ENCODE measurements around the gene GNGT1. TPM values are rescaled to one million over a fixed set of nuclear protein-coding genes. Genes with fewer than 3 reads are reported as not detected.
A peak's percentile ranks its signal among the peaks of the same experiment; 100 is the strongest.

GNGT1 gene
- polyA plus RNA-seq, 1 donor from 2014 or later, result not detected

DNA sequence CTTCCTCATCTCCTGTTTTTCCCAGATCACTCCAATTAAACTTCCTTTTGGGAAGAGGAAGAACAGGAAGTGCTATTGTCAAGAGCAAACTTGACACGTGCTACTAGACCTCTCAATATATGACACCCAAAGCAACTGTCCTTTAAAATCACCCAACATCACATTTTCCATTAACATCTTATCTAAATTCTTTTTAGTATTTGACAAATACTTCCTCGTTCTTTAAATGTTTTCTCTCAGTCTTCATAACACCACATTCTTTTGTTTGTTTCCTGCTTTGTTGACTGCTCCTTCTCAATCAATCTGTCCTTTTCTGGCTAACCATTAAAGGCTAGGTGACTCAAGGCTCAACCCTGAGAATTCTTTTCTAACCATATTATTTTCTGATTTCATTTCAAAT is 8.7 kb upstream of the GNGT1 start:
- Histone ChIP-seq H3K9me2 (ENCODE audit: insufficient read depth, low read length) (no peaks in the 10 kb centered on the region), H3K9ac (ENCODE audit: low read length) (no peak overlapping the region), H3K36me3 (ENCODE audit: insufficient read depth, low read length) (no peaks in the 10 kb centered on the region), H3K4me2 (ENCODE audit: low read length) (no peak overlapping the region), H3K27me3 (ENCODE audit: insufficient read depth, low read depth, low read length) (no peaks in the 10 kb centered on the region), H3F3A (ENCODE audit: insufficient read depth, low read length, poor library complexity, severe bottlenecking) (no peaks in the 10 kb centered on the region), H2AFZ (ENCODE audit: low read depth, low read length) (no peak overlapping the region), H4K20me1 (ENCODE audit: insufficient read depth) (no peaks in the 10 kb centered on the region), H3K4me3 (ENCODE audit: low read length) (no peak overlapping the region), H3K27ac (ENCODE audit: low read length) (no peak overlapping the region), H3K9me3 (ENCODE audit: low read length) (no peaks in the 10 kb centered on the region), H3K79me2 (replicated peaks; ENCODE audit: insufficient read depth, low read length) (no peaks in the 10 kb centered on the region)
- TF ChIP-seq SMC3 (conservative IDR thresholded peaks at IDR 0.05; ENCODE audit: poor library complexity), result no peak
- no peak for TF ChIP-seq REST (IDR thresholded peaks at IDR 0.05; ENCODE audit: borderline replicate concordance)
- TF ChIP-seq EZH2 (IDR thresholded peaks at IDR 0.05; ENCODE audit: borderline replicate concordance, insufficient read depth, low read length, poor library complexity, severe bottlenecking), result no peak
- no peak for TF ChIP-seq TAF1 (IDR thresholded peaks at IDR 0.05; ENCODE audit: low read depth)
- TF ChIP-seq, protein P1, sequence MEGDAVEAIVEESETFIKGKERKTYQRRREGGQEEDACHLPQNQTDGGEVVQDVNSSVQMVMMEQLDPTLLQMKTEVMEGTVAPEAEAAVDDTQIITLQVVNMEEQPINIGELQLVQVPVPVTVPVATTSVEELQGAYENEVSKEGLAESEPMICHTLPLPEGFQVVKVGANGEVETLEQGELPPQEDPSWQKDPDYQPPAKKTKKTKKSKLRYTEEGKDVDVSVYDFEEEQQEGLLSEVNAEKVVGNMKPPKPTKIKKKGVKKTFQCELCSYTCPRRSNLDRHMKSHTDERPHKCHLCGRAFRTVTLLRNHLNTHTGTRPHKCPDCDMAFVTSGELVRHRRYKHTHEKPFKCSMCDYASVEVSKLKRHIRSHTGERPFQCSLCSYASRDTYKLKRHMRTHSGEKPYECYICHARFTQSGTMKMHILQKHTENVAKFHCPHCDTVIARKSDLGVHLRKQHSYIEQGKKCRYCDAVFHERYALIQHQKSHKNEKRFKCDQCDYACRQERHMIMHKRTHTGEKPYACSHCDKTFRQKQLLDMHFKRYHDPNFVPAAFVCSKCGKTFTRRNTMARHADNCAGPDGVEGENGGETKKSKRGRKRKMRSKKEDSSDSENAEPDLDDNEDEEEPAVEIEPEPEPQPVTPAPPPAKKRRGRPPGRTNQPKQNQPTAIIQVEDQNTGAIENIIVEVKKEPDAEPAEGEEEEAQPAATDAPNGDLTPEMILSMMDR (IDR thresholded peaks at IDR 0.05; ENCODE audit: poor library complexity, severe bottlenecking), result no peak
- no peak for TF ChIP-seq RAD21 (conservative IDR thresholded peaks at IDR 0.05)
- TF ChIP-seq EP300 (conservative IDR thresholded peaks at IDR 0.05; ENCODE audit: poor library complexity, severe bottlenecking), result no peak
- no peak for TF ChIP-seq POLR2AphosphoS5 (IDR thresholded peaks at IDR 0.05)
- TF ChIP-seq MXI1 (conservative IDR thresholded peaks at IDR 0.05; ENCODE audit: poor library complexity, severe bottlenecking), result no peak

GRCh38 chr7:93902777-93903423 is 3.5 kb upstream of the GNGT1 start:
- Histone ChIP-seq H4K20me1 (ENCODE audit: insufficient read depth) (no peaks in the 10 kb centered on the region), H3K36me3 (ENCODE audit: insufficient read depth, low read length) (no peaks in the 10 kb centered on the region), H3F3A (ENCODE audit: insufficient read depth, low read length, poor library complexity, severe bottlenecking) (no peaks in the 10 kb centered on the region)

More at GRCh38 chr7:93902777-93903423, 3.5 kb upstream of the GNGT1 start:
- no peaks in the 10 kb centered on the region for H3K9me2 ChIP-seq (ENCODE audit: insufficient read depth, low read length)
- TF ChIP-seq, protein P1 (IDR thresholded peaks at IDR 0.05; ENCODE audit: poor library complexity, severe bottlenecking), result peak; percentile 39
- no peak for TF ChIP-seq POLR2AphosphoS5 (IDR thresholded peaks at IDR 0.05)
- no peaks in the 10 kb centered on the region for H3K27me3 ChIP-seq (ENCODE audit: insufficient read depth, low read depth, low read length)
- H3K4me3 ChIP-seq (ENCODE audit: low read length), result no peak overlapping the region
- no peak overlapping the region for H2AFZ ChIP-seq (ENCODE audit: low read depth, low read length)
- no peak overlapping the region for H3K9ac ChIP-seq (ENCODE audit: low read length)
- no peaks in the 10 kb centered on the region for H3K9me3 ChIP-seq (ENCODE audit: low read length)
- no peaks in the 10 kb centered on the region for H3K79me2 ChIP-seq (replicated peaks; ENCODE audit: insufficient read depth, low read length)
- no peak overlapping the region for H3K27ac ChIP-seq (ENCODE audit: low read length)
- no peak overlapping the region for H3K4me2 ChIP-seq (ENCODE audit: low read length)
